Fibroblast of mammary gland (primary cell): Measurements from ENCODE around the gene FIP1L1.

ENCODE experiments used
- DNase-seq: peaks from one replicate; pipeline ENCODE4 v3.0.0-alpha.2; 2010; ENCODE audit warnings: low read depth
- H3K4me3 ChIP-seq: 2 replicates; pipeline ENCODE4 v1.5.1; 2011; ENCODE audit warnings: low read depth, mild to moderate bottlenecking, low read length, moderate library complexity; ENCODE audit not compliant: control insufficient read depth
- TF ChIP-seq, protein P1 (sequence below): conservative IDR thresholded peaks from 2 replicates; pipeline ENCODE4 v1.5.1; 2011; ENCODE audit warnings: low read depth, low read length, inconsistent platforms; ENCODE audit not compliant: control insufficient read depth, insufficient read depth

The FIP1L1 gene

DNA sequence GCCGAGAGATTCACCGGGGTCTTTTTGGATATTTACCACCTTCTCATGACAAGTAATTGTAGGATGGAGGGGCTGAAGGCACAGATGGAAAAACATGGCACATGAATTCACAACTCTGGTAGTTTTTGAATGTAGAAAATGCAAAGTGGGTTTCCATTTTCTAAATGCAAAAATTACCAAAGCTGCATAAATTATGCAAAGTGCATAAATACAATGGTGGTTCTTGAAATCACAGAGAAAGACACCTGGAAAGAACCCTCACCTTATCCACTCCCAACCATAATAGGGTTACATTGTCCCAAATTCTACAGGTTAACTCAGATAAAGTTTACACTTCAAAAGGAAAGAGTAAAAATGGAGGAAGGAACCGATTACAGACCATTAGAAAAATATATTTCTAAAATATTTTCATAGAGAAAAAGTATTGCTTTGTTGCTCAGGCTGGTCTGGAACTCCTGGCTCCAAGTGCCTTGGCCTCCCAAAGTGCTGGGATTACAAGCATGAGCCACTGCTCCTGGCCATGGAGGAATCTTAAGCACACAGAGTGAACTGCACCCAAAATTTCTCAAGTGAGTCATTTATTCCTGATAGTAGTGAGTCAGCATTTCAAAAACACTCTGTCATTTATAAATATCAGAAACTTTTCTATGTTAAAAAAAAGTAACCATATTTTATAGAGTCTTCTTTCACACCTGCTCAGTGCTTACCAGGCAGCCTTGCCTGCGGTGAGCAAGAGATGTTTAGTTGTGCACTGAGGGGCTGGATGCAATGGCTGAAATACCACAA is 101.4 kb downstream of the FIP1L1 start:
- no peak overlapping the region for H3K4me3 ChIP-seq
- DNase-seq = peak; percentile 96
- TF ChIP-seq, protein P1, sequence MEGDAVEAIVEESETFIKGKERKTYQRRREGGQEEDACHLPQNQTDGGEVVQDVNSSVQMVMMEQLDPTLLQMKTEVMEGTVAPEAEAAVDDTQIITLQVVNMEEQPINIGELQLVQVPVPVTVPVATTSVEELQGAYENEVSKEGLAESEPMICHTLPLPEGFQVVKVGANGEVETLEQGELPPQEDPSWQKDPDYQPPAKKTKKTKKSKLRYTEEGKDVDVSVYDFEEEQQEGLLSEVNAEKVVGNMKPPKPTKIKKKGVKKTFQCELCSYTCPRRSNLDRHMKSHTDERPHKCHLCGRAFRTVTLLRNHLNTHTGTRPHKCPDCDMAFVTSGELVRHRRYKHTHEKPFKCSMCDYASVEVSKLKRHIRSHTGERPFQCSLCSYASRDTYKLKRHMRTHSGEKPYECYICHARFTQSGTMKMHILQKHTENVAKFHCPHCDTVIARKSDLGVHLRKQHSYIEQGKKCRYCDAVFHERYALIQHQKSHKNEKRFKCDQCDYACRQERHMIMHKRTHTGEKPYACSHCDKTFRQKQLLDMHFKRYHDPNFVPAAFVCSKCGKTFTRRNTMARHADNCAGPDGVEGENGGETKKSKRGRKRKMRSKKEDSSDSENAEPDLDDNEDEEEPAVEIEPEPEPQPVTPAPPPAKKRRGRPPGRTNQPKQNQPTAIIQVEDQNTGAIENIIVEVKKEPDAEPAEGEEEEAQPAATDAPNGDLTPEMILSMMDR = no peak

DNA sequence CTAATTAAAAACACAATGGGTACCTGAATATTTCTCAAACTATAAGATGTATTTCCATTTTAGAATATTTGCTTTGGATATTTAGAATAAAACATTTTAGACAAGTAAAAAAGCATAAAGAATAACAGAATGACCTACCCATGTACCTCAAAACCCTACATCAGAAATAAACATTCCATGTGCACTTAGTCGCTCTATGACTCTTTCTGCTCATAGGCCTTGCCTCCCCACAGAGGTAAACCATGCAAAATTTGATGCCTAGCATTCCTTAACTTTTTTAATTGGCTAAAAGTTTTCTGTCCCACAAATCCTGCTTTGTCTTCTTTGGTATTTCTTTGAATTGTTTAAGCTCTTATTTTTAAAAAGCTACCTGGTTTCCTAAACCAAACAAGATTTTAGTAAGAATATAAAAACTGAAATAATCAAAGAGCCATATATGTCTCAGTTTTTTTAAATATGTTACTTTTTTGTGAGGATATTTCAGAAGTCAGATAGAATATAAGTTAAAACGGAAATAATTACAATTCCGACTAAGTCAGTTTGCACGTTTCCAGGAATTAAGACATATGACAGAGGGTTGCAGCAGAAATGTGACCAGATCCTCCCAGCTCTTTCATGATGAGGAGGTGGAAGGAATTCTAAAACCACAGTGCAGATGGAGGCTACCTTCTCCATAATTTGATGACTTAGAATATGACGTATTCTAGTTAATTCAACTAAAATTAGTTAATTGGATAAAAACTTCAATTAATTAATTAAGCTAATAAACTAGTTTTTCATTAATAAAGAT is 102.5 kb downstream of the FIP1L1 start:
- TF ChIP-seq, protein P1 = no peak
- H3K4me3 ChIP-seq = no peak overlapping the region
- peak; percentile 56 for DNase-seq

DNA sequence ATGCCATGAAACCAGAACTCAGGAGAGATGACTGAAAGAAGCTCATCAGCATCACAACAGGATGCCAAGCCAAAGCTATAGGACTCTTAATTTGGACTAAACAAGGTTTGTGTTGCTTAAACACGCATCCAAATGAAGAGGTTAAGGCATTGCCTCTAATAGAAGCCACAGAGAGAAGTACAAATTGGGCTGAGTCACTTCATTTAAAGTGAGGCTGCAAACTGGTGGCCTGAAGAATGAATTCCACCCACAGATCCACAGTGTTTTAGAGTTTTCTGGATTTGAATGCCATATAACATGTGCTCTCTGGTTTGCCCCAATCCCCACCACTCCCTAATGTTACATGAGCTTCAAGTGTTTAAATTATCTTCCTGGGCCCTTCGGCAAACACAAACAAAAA is 103.5 kb downstream of the FIP1L1 start:
- no peak overlapping the region for H3K4me3 ChIP-seq
- DNase-seq = no peak
- TF ChIP-seq, protein P1 = no peak

GRCh38 chr4:53481586-53481985 is 104.1 kb downstream of the FIP1L1 start:
- TF ChIP-seq, protein P1 = no peak
- no peak overlapping the region for H3K4me3 ChIP-seq
- no peak for DNase-seq

- DNase-seq = no peak
- TF ChIP-seq, protein P1 = no peak
- no peak overlapping the region for H3K4me3 ChIP-seq
These were observed 105.8 kb downstream of the FIP1L1 start for GRCh38 chr4:53483250-53483649.

DNA sequence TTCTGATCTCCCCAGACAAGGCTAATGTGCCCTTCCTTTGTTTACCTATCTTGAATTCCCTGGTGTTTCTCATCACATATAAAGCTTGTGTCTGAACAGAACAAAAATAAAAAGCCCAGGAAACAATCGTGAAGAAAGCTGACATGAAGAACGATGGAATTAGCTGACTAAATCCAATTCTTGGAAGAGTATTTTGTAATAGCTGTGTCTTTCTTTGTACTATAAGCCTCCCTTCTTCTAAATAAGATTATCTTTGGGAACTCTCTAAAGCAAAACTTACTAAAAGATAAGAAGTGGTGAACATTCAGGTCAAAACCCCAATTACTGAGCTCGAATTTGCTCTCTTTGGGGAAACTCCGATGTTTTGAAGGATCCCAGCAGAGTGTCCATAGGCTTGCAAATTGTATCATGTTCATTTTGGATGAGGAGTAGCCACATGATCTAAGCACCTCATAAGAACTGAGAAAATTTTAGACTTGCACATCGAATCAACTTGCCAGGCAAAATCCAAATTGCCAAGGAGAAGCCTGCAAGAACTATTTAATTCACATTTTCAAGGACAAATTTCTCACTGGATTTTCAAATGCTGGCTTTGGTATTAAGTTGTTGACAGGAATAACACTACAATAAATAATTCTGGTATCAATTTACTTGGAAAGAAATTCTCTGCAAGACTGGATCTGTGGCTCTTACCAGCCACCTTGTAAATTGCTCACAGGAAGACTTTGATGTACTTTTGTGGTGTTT is 107.6 kb downstream of the FIP1L1 start:
- TF ChIP-seq, protein P1 = no peak
- no peak for DNase-seq
- H3K4me3 ChIP-seq = no peak overlapping the region
